HepG2 (cell line): ENCODE measurements around the gene FBF1. TPM values are rescaled to one million over a fixed set of nuclear protein-coding genes. Genes with fewer than 3 reads are reported as not detected.

ENCODE experiments used
- AHR ChIP-seq: IDR thresholded peaks from 2 replicates; pipeline ENCODE4 v1.6.1; 2018; ENCODE audit warnings: missing genetic modification reagents, missing compliant biosample characterization
- ATF1 ChIP-seq: IDR thresholded peaks from 2 replicates; pipeline ENCODE4 v1.6.1; 2016; ENCODE audit warnings: mild to moderate bottlenecking, control low read depth
- HMGA1 ChIP-seq: sonication (generic); formaldehyde crosslinking; conservative IDR thresholded peaks from 2 replicates; pipeline ENCODE4 v1.4.0; 2020; ENCODE audit warnings: missing genetic modification reagents
- HNF4A ChIP-seq: sonication (generic); formaldehyde crosslinking; IDR thresholded peaks from 2 replicates; pipeline ENCODE4 v1.4.0; 2020; ENCODE audit warnings: missing genetic modification reagents
- MAF1 ChIP-seq: sonication (generic); formaldehyde crosslinking; IDR thresholded peaks from 2 replicates; pipeline ENCODE4 v1.5.0; 2020; ENCODE audit warnings: missing genetic modification reagents, borderline replicate concordance
- NKX3-1 ChIP-seq: sonication (generic); formaldehyde crosslinking; IDR thresholded peaks from 2 replicates; pipeline ENCODE4 v1.5.0; 2020; ENCODE audit warnings: missing genetic modification reagents
- PLRG1 ChIP-seq: fragments of 450-650 bp; conservative IDR thresholded peaks from 2 replicates; pipeline ENCODE4 v1.6.1; 2016
- SALL2 ChIP-seq: sonication (generic); formaldehyde crosslinking; IDR thresholded peaks from 2 replicates; pipeline ENCODE4 v1.8.1; 2023; ENCODE audit warnings: mild to moderate bottlenecking, missing genetic modification reagents, inconsistent platforms
- SOX13 ChIP-seq, 3 experiments: fragments of 450-650 bp in 1 of 3; sonication (generic) in 1 of 3; formaldehyde crosslinking in 1 of 3; IDR thresholded peaks in 2 of 3; conservative IDR thresholded peaks in 1 of 3; 2 replicates each; pipeline versions ENCODE4 v1.5.0 to v1.6.1; 2016 to 2020; ENCODE audit warnings: antibody characterized with exemption in 1 of 3, mild to moderate bottlenecking in 1 of 3, missing compliant biosample characterization in 1 of 3, missing genetic modification reagents in 1 of 3, moderate library complexity in 1 of 3
- SUZ12 ChIP-seq: fragments of 150-350 bp; IDR thresholded peaks from 2 replicates; pipeline ENCODE4 v1.6.1; 2014; ENCODE audit warnings: low read depth, low read length
- TSC22D2 ChIP-seq: sonication (generic); formaldehyde crosslinking; IDR thresholded peaks from 2 replicates; pipeline ENCODE4 v1.5.1; 2020; ENCODE audit warnings: missing genetic modification reagents, mild to moderate bottlenecking, borderline replicate concordance
- ZNF251 ChIP-seq: sonication (generic); formaldehyde crosslinking; IDR thresholded peaks from 2 replicates; pipeline ENCODE4 v1.9.0; 2021; ENCODE audit warnings: mild to moderate bottlenecking, missing genetic modification reagents
- ZNF292 ChIP-seq: sonication (generic); formaldehyde crosslinking; IDR thresholded peaks from 2 replicates; pipeline ENCODE4 v1.8.1; 2022; ENCODE audit warnings: mild to moderate bottlenecking, low read depth, missing genetic modification reagents, borderline replicate concordance
- ZNF775 ChIP-seq: sonication (generic); formaldehyde crosslinking; IDR thresholded peaks from 2 replicates; pipeline ENCODE4 v1.4.0; 2020; ENCODE audit warnings: missing genetic modification reagents, mild to moderate bottlenecking, moderate library complexity, borderline replicate concordance
- ZNF839 ChIP-seq: sonication (generic); formaldehyde crosslinking; IDR thresholded peaks from 2 replicates; pipeline ENCODE4 v1.4.0; 2020; ENCODE audit warnings: missing genetic modification reagents, mild to moderate bottlenecking, borderline replicate concordance
- polyA plus RNA-seq, 8 experiments: library from polyadenylated mRNA; depleted of rRNA in 3 of 8; stranded (reverse) in 7 of 8; unstranded in 1 of 8; fragments of >200 nt; fragmentation: Illumina TruSeq in 4 of 8; extraction: Trizol in 4 of 8; gene quantifications; 2 replicates each; pipeline versions ENCODE4 v1.2.1 to v1.2.3, GENCODE V29; 2011 to 2016; ENCODE audit warnings: low read depth in 4 of 8, missing spikeins in 1 of 8, mixed read lengths in 1 of 8; ENCODE audit not compliant: insufficient read depth in 1 of 8
- total RNA-seq, 5 experiments: library from RNA; depleted of rRNA; stranded (reverse); fragments of >200 nt; fragmentation: Illumina TruSeq; extraction: Trizol; gene quantifications; 2 replicates each; pipeline ENCODE4 v1.2.3, GENCODE V29; 2016; ENCODE audit warnings: low read depth in 1 of 5
- TF ChIP-seq, protein P1 (sequence below): sonication (generic); formaldehyde crosslinking; IDR thresholded peaks from 2 replicates; pipeline ENCODE4 v1.5.1; 2020; ENCODE audit warnings: mild to moderate bottlenecking, missing genetic modification reagents, moderate library complexity
- TF ChIP-seq, protein P2 (sequence below): sonication (generic); formaldehyde crosslinking; IDR thresholded peaks from 2 replicates; pipeline ENCODE4 v1.5.0; 2020; ENCODE audit warnings: mild to moderate bottlenecking, missing genetic modification reagents
- TF ChIP-seq, protein P3 (sequence below): sonication (generic); formaldehyde crosslinking; IDR thresholded peaks from 2 replicates; pipeline ENCODE4 v1.4.0; 2020; ENCODE audit warnings: missing genetic modification reagents
- TF ChIP-seq, protein P4 (sequence below): sonication (generic); formaldehyde crosslinking; conservative IDR thresholded peaks from 2 replicates; pipeline ENCODE4 v1.8.0; 2022; ENCODE audit warnings: missing genetic modification reagents
- TF ChIP-seq, protein P5 (sequence below): sonication (generic); formaldehyde crosslinking; IDR thresholded peaks from 2 replicates; pipeline ENCODE4; 2020; ENCODE audit warnings: missing genetic modification reagents, mild to moderate bottlenecking, borderline replicate concordance

FBF1 gene
- total and polyA plus RNA-seq, 2 of the 13 experiments (the other 11 are each of a cell fraction or from before 2014, with no cell fraction given) = 2.4 to 8.1 TPM

DNA sequence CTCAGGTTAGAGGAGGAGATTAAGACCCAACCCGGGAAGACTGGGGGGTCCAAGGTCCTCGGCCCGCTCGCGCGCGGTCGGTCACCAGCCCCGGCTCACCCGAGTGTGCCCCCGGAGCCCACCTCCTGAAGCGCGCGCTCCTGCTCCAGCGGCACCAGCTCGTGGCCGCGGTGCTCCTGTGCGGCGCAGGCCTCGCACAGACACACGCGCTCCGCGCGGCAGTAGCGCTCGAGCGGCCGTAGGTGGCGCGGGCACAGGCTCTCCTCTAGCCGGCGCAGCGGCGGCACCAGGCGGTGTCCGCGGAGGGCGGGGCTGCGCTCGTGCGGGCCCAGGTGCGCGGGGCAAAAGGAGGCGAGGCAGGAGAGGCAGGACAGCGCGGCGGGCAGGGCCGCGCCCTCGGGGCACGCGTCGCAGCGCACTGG is 63.1 kb downstream of the FBF1 start (continued):
- TF ChIP-seq SOX13 (IDR thresholded peaks at IDR 0.05) (no peak; the same call in 1 of the 2 replicates), SOX13 (CRISPR knock-in tag; conservative IDR thresholded peaks at IDR 0.05 in 1 of 2, IDR thresholded peaks at IDR 0.05 in 1 of 2) (peak in 1 of 2 experiments; percentile 74; a peak in 2 of 4 replicates), PLRG1 (no peak), MAF1 (CRISPR knock-in tag) (peak; percentile 64; the same call in 1 of the 2 replicates), AHR (CRISPR knock-in tag) (no peak), ATF1 (CRISPR knock-in tag) (no peak), NKX3-1 (no peak; the same call in 1 of the 2 replicates), ZNF839 (CRISPR knock-in tag) (no peak), TSC22D2 (CRISPR knock-in tag) (no peak), HMGA1 (no peak), ZNF292 (CRISPR knock-in tag) (no peak), HNF4A (CRISPR knock-in tag) (0 out of 2 replicates have a peak, but pooled peaks have one; percentile 31), SALL2 (CRISPR knock-in tag) (peak; percentile 86), ZNF775 (CRISPR knock-in tag) (no peak), ZNF251 (no peak), SUZ12 (no peak)
- TF ChIP-seq, protein P1, sequence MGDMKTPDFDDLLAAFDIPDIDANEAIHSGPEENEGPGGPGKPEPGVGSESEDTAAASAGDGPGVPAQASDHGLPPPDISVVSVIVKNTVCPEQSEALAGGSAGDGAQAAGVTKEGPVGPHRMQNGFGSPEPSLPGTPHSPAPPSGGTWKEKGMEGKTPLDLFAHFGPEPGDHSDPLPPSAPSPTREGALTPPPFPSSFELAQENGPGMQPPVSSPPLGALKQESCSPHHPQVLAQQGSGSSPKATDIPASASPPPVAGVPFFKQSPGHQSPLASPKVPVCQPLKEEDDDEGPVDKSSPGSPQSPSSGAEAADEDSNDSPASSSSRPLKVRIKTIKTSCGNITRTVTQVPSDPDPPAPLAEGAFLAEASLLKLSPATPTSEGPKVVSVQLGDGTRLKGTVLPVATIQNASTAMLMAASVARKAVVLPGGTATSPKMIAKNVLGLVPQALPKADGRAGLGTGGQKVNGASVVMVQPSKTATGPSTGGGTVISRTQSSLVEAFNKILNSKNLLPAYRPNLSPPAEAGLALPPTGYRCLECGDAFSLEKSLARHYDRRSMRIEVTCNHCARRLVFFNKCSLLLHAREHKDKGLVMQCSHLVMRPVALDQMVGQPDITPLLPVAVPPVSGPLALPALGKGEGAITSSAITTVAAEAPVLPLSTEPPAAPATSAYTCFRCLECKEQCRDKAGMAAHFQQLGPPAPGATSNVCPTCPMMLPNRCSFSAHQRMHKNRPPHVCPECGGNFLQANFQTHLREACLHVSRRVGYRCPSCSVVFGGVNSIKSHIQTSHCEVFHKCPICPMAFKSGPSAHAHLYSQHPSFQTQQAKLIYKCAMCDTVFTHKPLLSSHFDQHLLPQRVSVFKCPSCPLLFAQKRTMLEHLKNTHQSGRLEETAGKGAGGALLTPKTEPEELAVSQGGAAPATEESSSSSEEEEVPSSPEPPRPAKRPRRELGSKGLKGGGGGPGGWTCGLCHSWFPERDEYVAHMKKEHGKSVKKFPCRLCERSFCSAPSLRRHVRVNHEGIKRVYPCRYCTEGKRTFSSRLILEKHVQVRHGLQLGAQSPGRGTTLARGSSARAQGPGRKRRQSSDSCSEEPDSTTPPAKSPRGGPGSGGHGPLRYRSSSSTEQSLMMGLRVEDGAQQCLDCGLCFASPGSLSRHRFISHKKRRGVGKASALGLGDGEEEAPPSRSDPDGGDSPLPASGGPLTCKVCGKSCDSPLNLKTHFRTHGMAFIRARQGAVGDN (CRISPR knock-in tag) = peak; percentile 76
- TF ChIP-seq, protein P2, sequence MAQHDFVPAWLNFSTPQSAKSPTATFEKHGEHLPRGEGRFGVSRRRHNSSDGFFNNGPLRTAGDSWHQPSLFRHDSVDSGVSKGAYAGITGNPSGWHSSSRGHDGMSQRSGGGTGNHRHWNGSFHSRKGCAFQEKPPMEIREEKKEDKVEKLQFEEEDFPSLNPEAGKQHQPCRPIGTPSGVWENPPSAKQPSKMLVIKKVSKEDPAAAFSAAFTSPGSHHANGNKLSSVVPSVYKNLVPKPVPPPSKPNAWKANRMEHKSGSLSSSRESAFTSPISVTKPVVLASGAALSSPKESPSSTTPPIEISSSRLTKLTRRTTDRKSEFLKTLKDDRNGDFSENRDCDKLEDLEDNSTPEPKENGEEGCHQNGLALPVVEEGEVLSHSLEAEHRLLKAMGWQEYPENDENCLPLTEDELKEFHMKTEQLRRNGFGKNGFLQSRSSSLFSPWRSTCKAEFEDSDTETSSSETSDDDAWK (CRISPR knock-in tag) = no peak
- TF ChIP-seq, protein P3, sequence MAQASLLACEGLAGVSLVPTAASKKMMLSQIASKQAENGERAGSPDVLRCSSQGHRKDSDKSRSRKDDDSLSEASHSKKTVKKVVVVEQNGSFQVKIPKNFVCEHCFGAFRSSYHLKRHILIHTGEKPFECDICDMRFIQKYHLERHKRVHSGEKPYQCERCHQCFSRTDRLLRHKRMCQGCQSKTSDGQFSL (CRISPR knock-in tag) = no peak
- TF ChIP-seq, protein P4, sequence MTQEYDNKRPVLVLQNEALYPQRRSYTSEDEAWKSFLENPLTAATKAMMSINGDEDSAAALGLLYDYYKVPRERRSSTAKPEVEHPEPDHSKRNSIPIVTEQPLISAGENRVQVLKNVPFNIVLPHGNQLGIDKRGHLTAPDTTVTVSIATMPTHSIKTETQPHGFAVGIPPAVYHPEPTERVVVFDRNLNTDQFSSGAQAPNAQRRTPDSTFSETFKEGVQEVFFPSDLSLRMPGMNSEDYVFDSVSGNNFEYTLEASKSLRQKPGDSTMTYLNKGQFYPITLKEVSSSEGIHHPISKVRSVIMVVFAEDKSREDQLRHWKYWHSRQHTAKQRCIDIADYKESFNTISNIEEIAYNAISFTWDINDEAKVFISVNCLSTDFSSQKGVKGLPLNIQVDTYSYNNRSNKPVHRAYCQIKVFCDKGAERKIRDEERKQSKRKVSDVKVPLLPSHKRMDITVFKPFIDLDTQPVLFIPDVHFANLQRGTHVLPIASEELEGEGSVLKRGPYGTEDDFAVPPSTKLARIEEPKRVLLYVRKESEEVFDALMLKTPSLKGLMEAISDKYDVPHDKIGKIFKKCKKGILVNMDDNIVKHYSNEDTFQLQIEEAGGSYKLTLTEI (CRISPR knock-in tag) = no peak
- TF ChIP-seq, protein P5, sequence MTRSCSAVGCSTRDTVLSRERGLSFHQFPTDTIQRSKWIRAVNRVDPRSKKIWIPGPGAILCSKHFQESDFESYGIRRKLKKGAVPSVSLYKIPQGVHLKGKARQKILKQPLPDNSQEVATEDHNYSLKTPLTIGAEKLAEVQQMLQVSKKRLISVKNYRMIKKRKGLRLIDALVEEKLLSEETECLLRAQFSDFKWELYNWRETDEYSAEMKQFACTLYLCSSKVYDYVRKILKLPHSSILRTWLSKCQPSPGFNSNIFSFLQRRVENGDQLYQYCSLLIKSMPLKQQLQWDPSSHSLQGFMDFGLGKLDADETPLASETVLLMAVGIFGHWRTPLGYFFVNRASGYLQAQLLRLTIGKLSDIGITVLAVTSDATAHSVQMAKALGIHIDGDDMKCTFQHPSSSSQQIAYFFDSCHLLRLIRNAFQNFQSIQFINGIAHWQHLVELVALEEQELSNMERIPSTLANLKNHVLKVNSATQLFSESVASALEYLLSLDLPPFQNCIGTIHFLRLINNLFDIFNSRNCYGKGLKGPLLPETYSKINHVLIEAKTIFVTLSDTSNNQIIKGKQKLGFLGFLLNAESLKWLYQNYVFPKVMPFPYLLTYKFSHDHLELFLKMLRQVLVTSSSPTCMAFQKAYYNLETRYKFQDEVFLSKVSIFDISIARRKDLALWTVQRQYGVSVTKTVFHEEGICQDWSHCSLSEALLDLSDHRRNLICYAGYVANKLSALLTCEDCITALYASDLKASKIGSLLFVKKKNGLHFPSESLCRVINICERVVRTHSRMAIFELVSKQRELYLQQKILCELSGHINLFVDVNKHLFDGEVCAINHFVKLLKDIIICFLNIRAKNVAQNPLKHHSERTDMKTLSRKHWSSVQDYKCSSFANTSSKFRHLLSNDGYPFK (CRISPR knock-in tag) = no peak
